RCC 7860 (cell line): ENCODE results near the gene SMAP2.

Experiments
- DNase-seq: peaks from one replicate; pipeline ENCODE4 v3.0.0-alpha.2; 2015; ENCODE audit warnings: low spot score
- FAIRE-seq: peaks from 2 replicates; lab custom pipeline; 2012; peaks lifted over from hg19 to GRCh38; lab: Jason Lieb, UNC

The SMAP2 gene

GRCh38 chr1:40414331-40414730 lies 40.8 kb downstream of the SMAP2 start:
- DNase-seq (no peak), FAIRE-seq (no peak)

GRCh38 chr1:40416709-40417108 lies 43.2 kb downstream of the SMAP2 start:
- DNase-seq (no peak), FAIRE-seq (no peak)

DNA sequence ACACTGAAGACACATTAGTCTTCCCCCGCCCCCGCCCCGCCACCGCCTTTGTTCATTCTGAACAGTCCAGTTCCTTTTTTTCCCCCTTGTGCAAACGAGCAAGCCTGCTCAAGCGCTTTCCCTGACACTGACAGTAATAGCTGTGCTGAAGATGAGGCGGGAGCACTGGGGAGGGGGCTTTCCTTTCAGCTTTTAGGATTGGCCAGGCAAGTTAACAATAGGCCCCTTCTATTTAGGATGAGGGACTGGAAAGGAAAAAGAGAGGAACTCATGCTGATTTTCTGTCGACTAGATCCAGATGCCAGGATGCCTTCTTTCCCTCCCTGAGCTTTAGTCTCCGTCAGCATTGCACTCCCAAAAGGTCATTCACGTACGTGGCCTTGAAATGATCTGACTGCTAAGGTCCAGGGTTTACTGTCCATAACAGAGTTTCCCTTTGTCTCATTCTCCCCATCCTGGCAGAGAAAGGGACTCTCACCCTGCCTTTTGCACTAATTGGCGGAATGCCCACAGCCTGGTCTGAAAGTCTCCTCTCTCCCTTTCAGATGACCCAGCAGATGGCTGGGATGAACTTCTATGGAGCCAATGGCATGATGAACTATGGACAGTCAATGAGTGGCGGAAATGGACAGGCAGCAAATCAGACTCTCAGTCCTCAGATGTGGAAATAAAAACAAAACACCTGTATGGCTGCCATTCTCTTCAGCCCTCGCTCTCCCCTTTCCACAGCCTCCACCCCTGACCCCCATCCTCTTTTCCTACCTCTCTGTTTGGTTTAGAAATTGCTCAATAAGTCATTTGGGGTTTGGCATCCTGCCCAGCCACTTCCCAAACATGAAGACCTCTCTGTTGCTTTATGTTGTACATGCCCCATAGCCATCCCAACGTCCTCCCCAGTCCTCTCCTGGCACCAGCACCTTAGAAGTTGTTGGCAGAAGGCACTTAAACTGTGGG lies 48.2 kb downstream of the SMAP2 start:
- no peak for DNase-seq

GRCh38 chr1:40422630-40423263 lies 49.2 kb downstream of the SMAP2 start:
- FAIRE-seq (no peak), DNase-seq (no peak)

More for the DNA sequence above, 48.2 kb downstream of the SMAP2 start:
- no peak for FAIRE-seq

GRCh38 chr1:40423264-40423642 lies 49.7 kb downstream of the SMAP2 start:
- FAIRE-seq (no peak), DNase-seq (no peak)

- DNase-seq = no peak
Measured at GRCh38 chr1:40423951-40424618, 50.6 kb downstream of the SMAP2 start.

DNA sequence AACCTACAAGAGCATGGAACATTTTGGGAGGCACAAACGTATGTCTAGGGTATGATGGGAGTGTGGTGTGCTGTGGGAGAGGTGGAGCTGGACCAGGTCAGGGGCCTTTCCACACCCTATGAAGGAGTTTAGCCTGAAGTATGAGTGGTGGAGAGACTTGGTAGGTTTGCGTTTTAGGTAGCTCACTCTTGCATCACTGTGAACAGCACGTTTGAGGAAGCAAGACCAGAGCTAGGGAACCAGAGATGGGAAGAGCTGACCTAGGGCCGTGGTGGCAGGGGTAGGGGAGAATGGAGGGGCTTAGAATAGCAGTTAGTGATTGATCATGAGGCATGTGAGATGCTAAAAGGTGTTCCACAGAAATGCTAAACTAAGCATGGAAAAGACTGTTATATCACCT lies 51.7 kb downstream of the SMAP2 start:
- no peak for FAIRE-seq
- no peak for DNase-seq

More at GRCh38 chr1:40423951-40424618, 50.6 kb downstream of the SMAP2 start:
- FAIRE-seq = no peak

GRCh38 chr1:40431385-40431784 lies 57.9 kb downstream of the SMAP2 start:
- FAIRE-seq (no peak), DNase-seq (no peak)

DNA sequence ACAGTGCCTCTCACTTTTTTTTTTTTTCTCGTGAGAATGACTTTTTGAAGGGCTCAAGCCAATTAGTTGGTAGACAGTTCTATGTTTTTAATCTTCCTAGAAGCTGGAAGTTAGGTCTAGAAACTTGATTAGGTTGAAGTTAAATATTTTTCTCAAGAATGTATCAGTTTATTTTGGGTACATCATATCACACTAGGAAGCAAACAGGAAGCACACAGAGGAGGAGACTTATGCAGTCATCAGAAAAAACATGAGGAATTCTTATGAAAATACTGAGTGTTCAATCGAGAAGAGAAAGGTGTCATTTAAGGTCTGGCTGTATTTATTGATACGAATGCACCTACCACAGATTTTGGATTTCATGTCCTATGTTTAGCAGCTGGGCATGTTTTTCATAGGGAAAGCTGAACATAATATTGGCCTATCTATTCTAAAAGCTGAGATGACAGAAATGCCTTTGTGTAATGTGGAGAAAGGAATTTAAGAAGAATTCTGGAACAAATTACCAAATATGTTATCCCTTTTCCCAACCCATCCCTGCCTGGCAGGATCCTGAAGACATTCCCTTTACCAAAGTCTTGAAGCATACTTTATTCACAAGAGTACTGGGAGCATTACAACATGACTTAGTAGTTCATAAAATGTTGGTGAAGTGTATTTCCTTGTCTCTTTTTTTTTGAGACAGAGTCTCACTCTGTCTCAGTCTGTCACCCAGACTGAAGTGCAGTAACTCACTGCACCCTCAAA lies 59.3 kb downstream of the SMAP2 start:
- DNase-seq = no peak
- no peak for FAIRE-seq

DNA sequence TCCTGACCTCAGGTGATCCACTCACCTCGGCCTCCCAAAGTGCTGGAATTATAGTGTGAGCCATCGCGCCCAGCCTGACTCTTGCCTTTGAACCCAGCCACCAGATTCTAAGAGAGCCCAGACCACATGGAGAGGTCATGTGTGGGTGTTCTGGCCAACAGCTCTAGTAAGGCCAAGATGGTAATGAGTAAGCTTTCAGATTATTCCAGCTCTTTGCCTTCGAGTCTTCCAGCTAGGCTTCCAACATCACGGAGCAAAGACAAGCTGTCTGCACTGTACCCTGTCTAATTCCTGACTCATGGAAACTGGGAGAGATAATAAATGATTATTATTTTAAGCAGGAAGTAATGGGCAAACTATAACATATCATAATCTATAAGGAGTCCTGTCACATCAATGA lies 61.9 kb downstream of the SMAP2 start:
- FAIRE-seq (no peak), DNase-seq (no peak)

GRCh38 chr1:40435876-40436275 lies 62.3 kb downstream of the SMAP2 start:
- FAIRE-seq (no peak), DNase-seq (no peak)

DNA sequence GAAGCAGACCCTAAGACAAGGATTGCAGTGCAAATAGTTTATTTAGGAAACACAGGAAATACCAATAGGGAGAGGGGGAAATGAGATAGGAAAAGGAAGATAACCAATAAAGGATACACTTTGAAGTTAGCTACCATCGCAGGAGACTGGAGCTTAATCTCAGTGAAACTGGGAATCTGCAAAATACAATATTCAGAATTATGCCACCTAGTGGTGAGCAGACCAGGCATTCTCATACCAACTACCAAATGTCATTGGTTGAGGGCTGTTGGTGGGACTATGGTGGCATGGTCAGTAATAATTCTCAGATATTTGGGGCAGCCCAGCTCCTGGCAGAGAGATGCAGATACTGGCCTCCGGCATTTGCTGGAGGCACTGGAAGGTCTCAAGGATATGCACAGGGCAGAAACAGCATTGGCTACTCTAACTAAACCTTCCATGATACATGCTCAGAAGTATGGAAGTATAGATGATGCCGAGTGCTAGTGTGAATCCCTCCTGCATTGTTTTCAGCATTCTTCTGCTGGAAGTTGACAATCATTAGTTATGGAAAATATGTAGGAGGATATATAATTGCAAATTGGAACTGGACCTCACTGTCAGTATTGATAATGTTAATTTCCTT lies 65.0 kb downstream of the SMAP2 start:
- FAIRE-seq (no peak), DNase-seq (no peak)

- DNase-seq = no peak
- FAIRE-seq = no peak
Measured at GRCh38 chr1:40439247-40439646, 65.7 kb downstream of the SMAP2 start.

- no peak for FAIRE-seq
- peak; percentile 78 for DNase-seq
Measured at GRCh38 chr1:40449684-40450494, 76.4 kb downstream of the SMAP2 start, which contains the start of gene ZFP69B. Gene ZFP69B (plus strand): TSS chr1:40450476. CDS start chr1:40450962, 486 bp downstream.

- no peak for FAIRE-seq
- peak; percentile 59 for DNase-seq
Measured at GRCh38 chr1:40450495-40451237, 77.1 kb downstream of the SMAP2 start.

GRCh38 chr1:40451238-40451585 lies 77.7 kb downstream of the SMAP2 start:
- no peak for FAIRE-seq
- DNase-seq = no peak

DNA sequence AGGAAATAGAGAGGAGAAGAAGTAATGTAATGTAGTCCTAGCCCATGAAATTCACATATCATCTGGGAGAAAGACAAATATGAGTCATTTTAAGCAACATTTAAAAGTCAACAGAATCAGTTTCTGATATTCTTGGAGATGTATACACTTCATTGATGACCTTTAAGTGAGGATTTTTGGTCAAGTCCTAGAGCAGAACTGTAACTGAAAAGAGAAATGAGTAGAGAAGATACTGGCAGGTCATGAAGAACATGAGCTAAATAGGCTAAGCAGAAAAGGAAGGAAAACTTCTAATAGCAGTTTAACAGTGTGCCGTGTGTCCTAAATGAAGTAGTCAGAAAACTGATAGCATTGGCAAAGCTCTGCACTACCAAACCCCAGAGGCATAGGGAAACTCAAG lies 81.3 kb downstream of the SMAP2 start:
- DNase-seq = no peak
- FAIRE-seq = no peak

- no peak for FAIRE-seq
Measured at GRCh38 chr1:40462956-40463590, 89.5 kb downstream of the SMAP2 start.

More at GRCh38 chr1:40462956-40463590, 89.5 kb downstream of the SMAP2 start:
- no peak for DNase-seq
